Stomach (tissue), 9 donors: ENCODE measurements around the gene CTXN2. TPM values are rescaled to one million over a fixed set of nuclear protein-coding genes. Genes with fewer than 3 reads are reported as not detected.
A peak's percentile ranks its signal among the peaks of the same experiment; 100 is the strongest.

Experiments
- DNase-seq, 2 donors: peaks; one replicate each; pipeline versions ENCODE4 v3.0.0 to v3.0.0-alpha.2; 2013 to 2019
- H3K27ac ChIP-seq, 5 donors: fragments of 200-600 bp in 4 of 5; sonication (generic) in 4 of 5; one replicate each; pipeline ENCODE4 v1.5.1; 2013 to 2019; ENCODE audit warnings: mild to moderate bottlenecking in 1 of 5, moderate library complexity in 1 of 5
- H3K27me3 ChIP-seq, 3 donors: fragments of 200-600 bp; sonication (generic); one replicate each; pipeline ENCODE4 v1.5.1; 2017 to 2019; ENCODE audit warnings: mixed run types in 1 of 3
- H3K36me3 ChIP-seq, 4 donors: fragments of 200-600 bp; sonication (generic); 1 replicate in 3 of 4; 2 replicates in 1 of 4; pipeline ENCODE4 v1.5.1; 2016 to 2019
- H3K4me1 ChIP-seq, 4 donors: fragments of 200-600 bp; sonication (generic); one replicate each; pipeline ENCODE4 v1.5.1; 2016 to 2019
- H3K4me3 ChIP-seq, 4 donors: fragments of 200-600 bp; sonication (generic) in 3 of 4; one replicate each; pipeline ENCODE4 v1.5.1; 2016 to 2019; ENCODE audit warnings: mild to moderate bottlenecking in 1 of 4
- H3K9me3 ChIP-seq, 4 donors: fragments of 200-600 bp; sonication (generic); one replicate each; pipeline ENCODE4 v1.5.1; 2016 to 2019
- CTCF ChIP-seq, 7 experiments: fragments of 450-650 bp in 4 of 7; fragments of 200-600 bp in 3 of 7; sonication (generic) in 3 of 7; IDR thresholded peaks; one replicate each; pipeline ENCODE4 v1.5.1; 2016 to 2019; ENCODE audit warnings: antibody characterized with exemption in 7 of 7, control low read depth in 2 of 7, mild to moderate bottlenecking in 1 of 7
- EP300 ChIP-seq: sonication (generic); formaldehyde crosslinking; IDR thresholded peaks from one replicate; pipeline ENCODE4 v1.6.1; 2017; ENCODE audit warnings: antibody characterized with exemption
- POLR2A ChIP-seq, 4 donors: fragments of 450-650 bp; IDR thresholded peaks; one replicate each; pipeline ENCODE4 v1.6.1; 2016; ENCODE audit warnings: antibody characterized with exemption in 4 of 4, control low read depth in 2 of 4, mild to moderate bottlenecking in 1 of 4, moderate library complexity in 1 of 4
- POLR2AphosphoS5 ChIP-seq, 3 donors: sonication (generic); formaldehyde crosslinking; IDR thresholded peaks; one replicate each; pipeline ENCODE4 v1.6.1; 2016; ENCODE audit warnings: antibody characterized with exemption in 3 of 3
- whole genome bisulfite sequencing, 5 donors: extraction: QIAGEN DNeasy Blood & Tissue Kit in 3 of 5; methylation state at CpG; one replicate each; pipeline versions ENCODE4 v1.1.5 to v1.1.7; 2013 to 2018; 5-methylcytosine and 5-hydroxymethylcytosine counted together
- intact Hi-C: fragments of 100-400 bp; cut with DNase I; formaldehyde crosslinking; loops from one replicate; pipeline ENCODE4 v1.15.1; 2023; ENCODE audit warnings: low total_unique reads
- polyA plus RNA-seq, 3 donors: library from polyadenylated mRNA; stranded (reverse); fragments of 200-250 nt; gene quantifications; one replicate each; pipeline ENCODE4 v1.2.3, GENCODE V29; 2013
- total RNA-seq, 5 donors: library from RNA; depleted of rRNA; stranded (reverse); fragments of >200 nt; gene quantifications; one replicate each; pipeline versions ENCODE4 v1.1.0 to v1.2.3, GENCODE V29; 2014 to 2016
- donor health status: healthy with polysubstance abuse.
- donor health status: Bipolar disorder and iron deficiency.
- donor health status: healthy.

Gene CTXN2
- total and polyA plus RNA-seq, 8 donors = 0.05 to 0.18 TPM; not detected in 6

DNA sequence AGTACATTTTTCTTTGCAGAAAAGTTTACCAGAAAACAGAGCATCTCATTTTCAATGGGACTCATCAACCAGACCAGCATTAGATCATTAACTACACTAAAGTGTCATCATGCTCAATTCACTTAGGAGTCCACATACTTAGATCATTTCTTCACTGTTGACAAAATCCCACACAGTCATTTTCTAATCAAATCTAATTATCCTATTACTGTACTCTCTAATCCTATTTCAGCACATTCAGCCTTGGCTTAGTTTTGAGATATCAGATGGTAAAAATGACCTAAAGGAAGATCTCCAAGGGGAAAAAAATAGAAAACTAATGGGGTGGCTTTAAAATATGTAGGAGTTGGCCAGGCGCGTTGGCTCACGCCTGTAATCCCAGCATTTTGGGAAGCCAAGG, 5.2 kb upstream of the CTXN2 start:
- no peaks in the 10 kb centered on the region for H3K36me3 ChIP-seq

GRCh38 chr15:48190932-48191573, 412 bp upstream of the CTXN2 start:
- H3K4me1 ChIP-seq = peaks cover 0 to 14% (median 3%) of the 10 kb centered on the region in 4 donors
- H3K27ac ChIP-seq = no peak overlapping the region
- TF ChIP-seq POLR2AphosphoS5 (IDR thresholded peaks at IDR 0.05) = no peak
- no peak for TF ChIP-seq EP300
- TF ChIP-seq POLR2A (IDR thresholded peaks at IDR 0.05) = no peak
- no peak for TF ChIP-seq CTCF (IDR thresholded peaks at IDR 0.05)
- H3K9me3 ChIP-seq = peaks cover 0 to 4% (median 0%) of the 10 kb centered on the region in 4 donors
- intact Hi-C loops = no loop called here
- H3K4me3 ChIP-seq = no peak overlapping the region
- 3 to 7% (median 4%) methylated on average over 15 of the region's 15 CpGs for WGBS, 5 donors
- peaks cover 0 to 30% (median 6%) of the 10 kb centered on the region in 3 donors for H3K27me3 ChIP-seq
- no peaks in the 10 kb centered on the region for H3K36me3 ChIP-seq
- DNase-seq = peak; percentile 52 to 93

More for the DNA sequence above, 5.2 kb upstream of the CTXN2 start:
- Histone ChIP-seq H3K27me3 (peaks cover 0 to 13% (median 6%) of the 10 kb centered on the region in 3 donors), H3K9me3 (no peaks in the 10 kb centered on the region), H3K4me1 (peaks cover 0 to 7% (median 2%) of the 10 kb centered on the region in 4 donors), H3K4me3 (no peak overlapping the region), H3K27ac (no peak overlapping the region)
- WGBS, 5 donors = 88 to 96% (median 94%) methylated on average over 3 of the region's 3 CpGs
- TF ChIP-seq EP300 (no peak), POLR2AphosphoS5 (IDR thresholded peaks at IDR 0.05) (no peak), CTCF (IDR thresholded peaks at IDR 0.05) (no peak), POLR2A (IDR thresholded peaks at IDR 0.05) (no peak)
- intact Hi-C loops = no loop called here
- DNase-seq = peak in 1 of 2 donors; percentile 2

DNA sequence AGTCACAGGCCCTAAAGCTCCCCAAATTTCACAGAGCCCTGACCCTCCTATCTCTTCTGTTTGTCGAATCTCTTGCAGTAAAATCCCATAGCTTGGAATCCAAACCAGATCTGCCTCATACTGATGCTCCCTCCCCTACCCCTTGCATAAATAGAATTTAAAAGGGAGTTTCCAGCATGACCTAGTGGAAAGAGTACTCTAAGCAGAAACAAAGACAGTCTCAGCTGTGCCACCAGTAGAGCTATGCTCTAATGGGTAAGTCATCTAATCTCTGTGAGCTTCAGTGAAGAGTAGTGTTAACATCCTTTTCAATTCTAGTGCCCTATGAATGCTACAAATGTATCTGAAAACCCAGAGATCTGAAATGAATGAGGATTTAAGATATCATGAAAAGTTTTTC, 10.6 kb downstream of the CTXN2 start:
- Histone ChIP-seq H3K36me3 (no peaks in the 10 kb centered on the region), H3K9me3 (no peaks in the 10 kb centered on the region), H3K27ac (no peak overlapping the region), H3K27me3 (no peaks in the 10 kb centered on the region), H3K4me3 (no peak overlapping the region), H3K4me1 (no peaks in the 10 kb centered on the region)
- TF ChIP-seq EP300 (no peak), POLR2A (IDR thresholded peaks at IDR 0.05) (no peak), CTCF (IDR thresholded peaks at IDR 0.05) (no peak)
- intact Hi-C loops = no loop called here
- no peak for DNase-seq
- WGBS, 5 donors = 75 to 86% (median 83%) methylated on average over 1 of the region's 1 CpG

DNA sequence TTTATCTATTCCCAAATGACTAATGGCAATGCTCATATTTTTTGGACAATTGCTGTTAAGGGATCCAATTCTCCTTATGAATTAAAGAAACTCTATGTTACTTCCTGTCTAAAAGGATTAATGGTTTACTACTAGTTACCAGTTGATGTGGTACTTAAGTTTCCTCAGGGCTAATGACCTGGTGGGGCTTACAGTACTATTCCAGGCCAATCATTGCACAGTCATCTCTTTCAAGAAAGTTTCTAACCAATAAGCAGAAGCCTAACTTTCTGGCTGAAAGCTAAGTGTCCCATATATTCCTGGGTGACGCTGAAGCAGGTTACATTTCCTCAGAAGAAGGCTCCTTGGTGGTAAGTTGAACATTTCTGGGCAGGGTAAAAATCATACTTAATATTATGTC, 14.5 kb downstream of the CTXN2 start, which contains the start of gene SLC12A1:
Gene SLC12A1, plus strand, starts transcription at position 322 of the 400 bp plus-strand sequence. CDS start 1,418 bp downstream, outside the sequence.
- intact Hi-C loops = no loop called here
- Histone ChIP-seq H3K9me3 (no peaks in the 10 kb centered on the region), H3K27ac (no peak within 1 kb of the TSS), H3K4me3 (no peak within 1 kb of the TSS), H3K4me1 (no peaks in the 10 kb centered on the region), H3K27me3 (no peaks in the 10 kb centered on the region), H3K36me3 (no peaks in the 10 kb centered on the region)
- WGBS, 5 donors = 88 to 95% (median 94%) methylated on average over 1 of the region's 1 CpG
- DNase-seq = no peak
- no peak for TF ChIP-seq CTCF (IDR thresholded peaks at IDR 0.05)
- no peak for TF ChIP-seq POLR2A (IDR thresholded peaks at IDR 0.05)
- no peak for TF ChIP-seq EP300
- no peak for TF ChIP-seq POLR2AphosphoS5 (IDR thresholded peaks at IDR 0.05)
